Ascending aorta (tissue), 2 donors: ENCODE results near the gene PDSS2. TPM values are rescaled to one million over a fixed set of nuclear protein-coding genes. Genes with fewer than 3 reads are reported as not detected.

Source experiments
- DNase-seq, 2 donors: peaks; one replicate each; pipeline ENCODE4 v3.0.0-alpha.2; 2019; ENCODE audit warnings: low spot score in 2 of 2
- H3K27ac ChIP-seq, 2 donors: fragments of 200-600 bp; sonication (generic); one replicate each; pipeline ENCODE4 v1.5.1; 2016 to 2017; ENCODE audit warnings: mild to moderate bottlenecking in 1 of 2
- H3K27me3 ChIP-seq: fragments of 200-600 bp; sonication (generic); one replicate; pipeline ENCODE4 v1.5.1; 2017
- H3K36me3 ChIP-seq, 2 donors: fragments of 200-600 bp; sonication (generic); one replicate each; pipeline ENCODE4 v1.5.1; 2016
- H3K4me1 ChIP-seq, 2 donors: fragments of 200-600 bp; sonication (generic); one replicate each; pipeline ENCODE4 v1.5.1; 2016 to 2017; ENCODE audit warnings: mild to moderate bottlenecking in 1 of 2
- H3K4me3 ChIP-seq, 2 donors: fragments of 200-600 bp; sonication (generic); one replicate each; pipeline ENCODE4 v1.5.1; 2016 to 2017; ENCODE audit warnings: mild to moderate bottlenecking in 1 of 2
- H3K9me3 ChIP-seq, 2 donors: fragments of 200-600 bp; sonication (generic); one replicate each; pipeline ENCODE4 v1.5.1; 2016
- CTCF ChIP-seq, 3 experiments: fragments of 200-600 bp in 2 of 3; fragments of 450-650 bp in 1 of 3; sonication (generic) in 2 of 3; IDR thresholded peaks; one replicate each; pipeline ENCODE4 v1.5.1; 2016 to 2019; ENCODE audit warnings: antibody characterized with exemption in 3 of 3, mild to moderate bottlenecking in 1 of 3, moderate library complexity in 1 of 3
- intact Hi-C: fragments of 100-400 bp; cut with DNase I; formaldehyde crosslinking; loops from one replicate; pipeline ENCODE4 v1.15.1; 2023
- total RNA-seq: library from RNA; depleted of rRNA; stranded (reverse); fragments of >200 nt; gene quantifications from one replicate; pipeline ENCODE4 v1.1.0, GENCODE V29; 2016

PDSS2 gene
- total RNA-seq, 1 donor from 2014 or later = 0.85 TPM

GRCh38 chr6:107275330-107275865 is 184.0 kb downstream of the PDSS2 start:
- no peak for DNase-seq
- Histone ChIP-seq H3K27ac (no peak overlapping the region), H3K27me3 (no peaks in the 10 kb centered on the region), H3K4me1 (no peaks in the 10 kb centered on the region), H3K4me3 (no peak overlapping the region), H3K9me3 (no peaks in the 10 kb centered on the region), H3K36me3 (peaks cover 0 to 7% of the 10 kb centered on the region in 2 donors)
- no peak for TF ChIP-seq CTCF (IDR thresholded peaks at IDR 0.05)
- intact Hi-C loops = no loop called here

- DNase-seq = no peak
- TF ChIP-seq CTCF (IDR thresholded peaks at IDR 0.05) = no peak
- no peaks in the 10 kb centered on the region for H3K4me1 ChIP-seq
- no peak overlapping the region for H3K27ac ChIP-seq
- no peak overlapping the region for H3K4me3 ChIP-seq
- H3K27me3 ChIP-seq = no peaks in the 10 kb centered on the region
- no peaks in the 10 kb centered on the region for H3K9me3 ChIP-seq
- intact Hi-C loops = no loop called here
- peaks cover 0 to 7% of the 10 kb centered on the region in 2 donors for H3K36me3 ChIP-seq
These were observed 185.1 kb downstream of the PDSS2 start for GRCh38 chr6:107274288-107274687.

GRCh38 chr6:107272246-107272645 is 187.1 kb downstream of the PDSS2 start:
- Histone ChIP-seq H3K27me3 (no peaks in the 10 kb centered on the region), H3K27ac (no peak overlapping the region), H3K4me1 (no peaks in the 10 kb centered on the region), H3K36me3 (peaks cover 0 to 7% of the 10 kb centered on the region in 2 donors), H3K9me3 (no peaks in the 10 kb centered on the region), H3K4me3 (no peak overlapping the region)
- no peak for TF ChIP-seq CTCF (IDR thresholded peaks at IDR 0.05)
- DNase-seq = no peak
- intact Hi-C loops = no loop called here

DNA sequence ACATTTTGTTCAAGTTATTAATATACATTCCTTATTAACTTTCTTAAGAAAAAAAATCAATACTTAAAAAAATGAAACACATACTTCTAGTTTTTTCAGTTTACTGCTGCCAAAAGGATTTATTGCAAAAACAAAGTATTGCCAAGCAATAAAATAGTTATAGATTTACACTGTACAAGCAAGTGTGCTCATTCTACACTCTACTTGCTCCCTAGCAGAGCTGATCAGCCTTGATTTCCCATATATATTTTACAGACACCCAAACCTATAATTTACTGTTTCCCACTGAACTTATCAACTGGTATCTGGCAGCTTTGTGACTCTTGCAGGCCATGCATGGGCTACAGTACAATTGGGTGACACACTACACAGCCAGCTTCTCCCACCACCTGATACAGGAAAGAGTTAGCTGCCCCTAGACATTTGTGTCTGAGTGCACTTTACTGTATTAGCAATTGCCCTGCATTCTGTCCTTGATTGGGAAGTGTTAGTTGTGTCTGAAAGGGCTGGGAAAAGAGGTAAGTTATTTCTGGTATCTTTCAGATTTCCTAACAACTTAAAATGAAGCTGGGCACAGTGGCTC is 188.1 kb downstream of the PDSS2 start:
- DNase-seq = no peak
- intact Hi-C loops = no loop called here
- Histone ChIP-seq H3K27me3 (no peaks in the 10 kb centered on the region), H3K27ac (no peak overlapping the region), H3K4me1 (no peaks in the 10 kb centered on the region), H3K9me3 (no peaks in the 10 kb centered on the region), H3K36me3 (peaks cover 0 to 7% of the 10 kb centered on the region in 2 donors), H3K4me3 (no peak overlapping the region)
- TF ChIP-seq CTCF (IDR thresholded peaks at IDR 0.05) = no peak

DNA sequence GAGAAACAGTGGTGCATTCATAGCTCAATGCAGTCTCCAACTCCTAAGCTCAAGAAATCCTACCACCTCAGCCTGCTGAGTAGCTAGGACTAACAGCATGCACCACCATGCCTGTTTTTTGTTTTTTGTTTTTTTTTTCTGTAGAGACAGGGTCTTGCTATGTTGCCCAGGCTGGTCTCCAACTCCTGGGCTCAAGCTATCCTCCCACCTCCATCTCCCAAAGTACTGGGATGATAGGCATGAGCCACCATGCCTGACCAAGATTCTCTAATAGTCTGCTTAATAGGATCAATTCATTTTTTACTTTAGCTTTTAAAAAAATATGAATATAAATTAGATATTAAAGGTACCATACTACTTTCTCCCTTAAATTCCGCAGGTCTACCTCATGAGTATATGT is 191.7 kb downstream of the PDSS2 start:
- no peaks in the 10 kb centered on the region for H3K27me3 ChIP-seq
- intact Hi-C loops = no loop called here
- peaks cover 0 to 4% of the 10 kb centered on the region in 2 donors for H3K36me3 ChIP-seq
- DNase-seq = no peak
- TF ChIP-seq CTCF (IDR thresholded peaks at IDR 0.05) = no peak
- H3K4me1 ChIP-seq = no peaks in the 10 kb centered on the region
- no peak overlapping the region for H3K27ac ChIP-seq
- H3K9me3 ChIP-seq = no peaks in the 10 kb centered on the region
- H3K4me3 ChIP-seq = no peak overlapping the region
